Neural progenitor cell (in vitro differentiated cells): Measurements from ENCODE around the gene SAMD4B. TPM values are rescaled to one million over a fixed set of nuclear protein-coding genes. Genes with fewer than 3 reads are reported as not detected.
A peak's percentile ranks its signal among the peaks of the same experiment; 100 is the strongest.

Experiments
- DNase-seq: peaks from one replicate; pipeline ENCODE4 v3.0.0-alpha.2; 2016; ENCODE audit warnings: low spot score
- H2AFZ ChIP-seq: fragments of 200-600 bp; sonication (generic); replicated peaks from 2 replicates; pipeline ENCODE4 v1.6.1; 2016; ENCODE audit warnings: antibody characterized with exemption
- H3F3A ChIP-seq: fragments of 200-600 bp; sonication (generic); 2 replicates; pipeline ENCODE4 v1.6.1; 2016; ENCODE audit warnings: antibody characterized with exemption, low read depth
- H3K27ac ChIP-seq: fragments of 200-600 bp; sonication (generic); 2 replicates; pipeline ENCODE4 v1.5.1; 2016; ENCODE audit warnings: mild to moderate bottlenecking
- H3K27me3 ChIP-seq: fragments of 200-600 bp; sonication (generic); 2 replicates; pipeline ENCODE4 v1.6.1; 2016; ENCODE audit warnings: mild to moderate bottlenecking, moderate library complexity
- H3K36me3 ChIP-seq: fragments of 200-600 bp; sonication (generic); 2 replicates; pipeline ENCODE4 v1.5.1; 2016
- H3K4me1 ChIP-seq: fragments of 200-600 bp; sonication (generic); 2 replicates; pipeline ENCODE4 v1.6.1; 2016; ENCODE audit warnings: mixed run types
- H3K4me2 ChIP-seq: fragments of 200-600 bp; sonication (generic); 2 replicates; pipeline ENCODE4 v1.6.1; 2016
- H3K4me3 ChIP-seq: fragments of 200-600 bp; sonication (generic); 2 replicates; pipeline ENCODE4 v1.5.1; 2016
- H3K79me2 ChIP-seq: fragments of 200-600 bp; sonication (generic); 2 replicates; pipeline ENCODE4 v1.6.1; 2016; ENCODE audit warnings: low read depth
- H3K9ac ChIP-seq: fragments of 200-600 bp; sonication (generic); 2 replicates; pipeline ENCODE4 v1.6.1; 2016
- H3K9me3 ChIP-seq: fragments of 200-600 bp; sonication (generic); 2 replicates; pipeline ENCODE4 v1.5.1; 2016; ENCODE audit warnings: low read depth
- H4K20me1 ChIP-seq: fragments of 200-600 bp; sonication (generic); 2 replicates; pipeline ENCODE4 v1.6.1; 2016; ENCODE audit warnings: low read depth
- H3K27ac Mint-ChIP-seq: 3 replicates; pipeline ENCODE4 v1.8.0; 2021; ENCODE audit warnings: mixed read lengths
- H3K27me3 Mint-ChIP-seq: 2 replicates; pipeline ENCODE4 v1.8.0; 2022; ENCODE audit warnings: low read depth, mild to moderate bottlenecking, inconsistent platforms, moderate library complexity, mixed read lengths; ENCODE audit not compliant: insufficient read depth
- H3K36me3 Mint-ChIP-seq: 3 replicates; pipeline ENCODE4 v1.8.0; 2021; ENCODE audit warnings: mixed read lengths
- H3K4me1 Mint-ChIP-seq: 3 replicates; pipeline ENCODE4 v1.8.0; 2021; ENCODE audit warnings: mixed read lengths
- H3K4me3 Mint-ChIP-seq: 3 replicates; pipeline ENCODE4 v1.8.0; 2021; ENCODE audit warnings: mild to moderate bottlenecking, moderate library complexity, mixed read lengths
- H3K9me3 Mint-ChIP-seq: 3 replicates; pipeline ENCODE4 v1.8.0; 2020; ENCODE audit warnings: mixed read lengths
- EZH2 ChIP-seq: fragments of 200-600 bp; sonication (generic); IDR thresholded peaks from 2 replicates; pipeline ENCODE4 v1.6.1; 2017; ENCODE audit warnings: antibody characterized with exemption, mild to moderate bottlenecking, moderate library complexity
- EZH2phosphoT487 ChIP-seq: fragments of 200-600 bp; sonication (generic); IDR thresholded peaks from 2 replicates; pipeline ENCODE4 v1.6.1; 2017; ENCODE audit warnings: antibody characterized with exemption
- total RNA-seq: library from RNA; depleted of rRNA; stranded (reverse); fragments of >200 nt; gene quantifications from 2 replicates; pipeline ENCODE4 v1.2.3, GENCODE V29; 2015; ENCODE audit warnings: low replicate concordance
- TF ChIP-seq, protein P1 (sequence below): fragments of 200-600 bp; sonication (generic); IDR thresholded peaks from 2 replicates; pipeline ENCODE4 v1.5.1; 2017; ENCODE audit warnings: antibody characterized with exemption, mild to moderate bottlenecking

SAMD4B gene
- total RNA-seq, 1 donor from 2014 or later, result 32.8 TPM

DNA sequence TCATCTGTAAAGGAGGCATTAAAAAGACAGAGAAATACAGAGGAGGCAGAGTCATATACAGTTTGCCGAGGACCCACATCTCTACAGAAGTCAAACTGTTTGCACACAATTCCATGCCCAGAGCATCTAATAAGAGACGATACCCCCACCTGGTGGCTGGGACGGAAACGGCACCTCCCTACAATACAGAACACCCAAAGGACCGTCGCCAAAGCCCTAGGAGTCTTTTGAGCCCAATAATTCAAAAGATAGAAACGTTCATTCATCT, 69.5 kb downstream of the SAMD4B start:
- peak overlapping the region; percentile 99 for H3K27ac Mint-ChIP-seq
- H4K20me1 ChIP-seq, result peaks cover 37% of the 10 kb centered on the region
- H3K9ac ChIP-seq, result no peak overlapping the region

DNA sequence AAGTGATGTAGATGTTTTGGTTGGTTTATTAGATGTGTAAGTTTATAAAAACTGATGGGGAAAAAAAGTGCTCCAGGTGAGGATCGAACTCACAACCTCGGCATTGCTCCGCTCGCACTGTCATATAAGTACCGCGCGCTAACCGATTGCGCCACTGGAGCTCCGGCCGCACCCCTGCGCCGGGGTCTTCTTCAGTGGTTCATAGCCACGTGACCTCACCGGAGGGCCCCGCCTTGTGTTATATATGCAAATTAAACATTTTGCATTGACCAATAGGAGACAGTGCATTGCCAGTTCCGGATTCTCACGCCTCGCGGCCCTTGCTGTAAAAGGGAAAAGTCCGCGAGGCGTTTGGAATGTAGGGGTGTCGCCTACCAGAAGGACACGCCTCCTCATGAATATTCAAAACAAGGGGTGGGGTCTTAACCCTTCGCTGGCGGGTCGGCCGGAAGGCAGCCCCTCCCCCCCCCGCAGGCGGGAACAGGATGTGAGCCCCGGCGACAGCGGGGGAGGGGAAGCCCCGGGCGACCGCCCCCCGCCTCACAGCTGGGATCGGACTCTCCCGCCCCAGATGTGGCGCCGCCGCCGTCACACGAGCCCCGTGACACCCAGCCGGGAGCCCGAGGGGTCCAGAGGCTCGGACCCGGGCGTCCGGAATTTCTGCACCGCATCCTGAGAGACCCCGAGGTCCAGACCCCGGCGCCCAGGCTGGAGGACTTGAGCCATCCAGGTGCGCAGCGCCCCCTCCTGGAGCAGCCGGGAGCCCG, 70.1 kb downstream of the SAMD4B start, which contains the start of gene PLEKHG2:
PLEKHG2 (plus strand) TSS at position 570 of the 767 bp plus-strand sequence. CDS start 1,418 bp downstream, outside the sequence.
- no peak within 1 kb of the TSS for H2AFZ ChIP-seq
- DNase-seq, result peak; percentile 100
- H4K20me1 ChIP-seq, result peaks cover 40% of the 10 kb centered on the region
- no peaks in the 10 kb centered on the region for H3K9me3 ChIP-seq
- Mint-ChIP-seq H3K4me1 (peaks cover 49% of the 10 kb centered on the region), H3K27me3 (peaks cover 24% of the 10 kb centered on the region), H3K27ac (peak within 1 kb of the TSS; percentile 99), H3K4me3 (peak within 1 kb of the TSS; percentile 99), H3K36me3 (peaks cover 10% of the 10 kb centered on the region), H3K9me3 (peaks cover 4% of the 10 kb centered on the region)
- no peaks in the 10 kb centered on the region for H3K36me3 ChIP-seq
- TF ChIP-seq EZH2phosphoT487 (no peak), EZH2 (no peak)
- TF ChIP-seq, protein P1, sequence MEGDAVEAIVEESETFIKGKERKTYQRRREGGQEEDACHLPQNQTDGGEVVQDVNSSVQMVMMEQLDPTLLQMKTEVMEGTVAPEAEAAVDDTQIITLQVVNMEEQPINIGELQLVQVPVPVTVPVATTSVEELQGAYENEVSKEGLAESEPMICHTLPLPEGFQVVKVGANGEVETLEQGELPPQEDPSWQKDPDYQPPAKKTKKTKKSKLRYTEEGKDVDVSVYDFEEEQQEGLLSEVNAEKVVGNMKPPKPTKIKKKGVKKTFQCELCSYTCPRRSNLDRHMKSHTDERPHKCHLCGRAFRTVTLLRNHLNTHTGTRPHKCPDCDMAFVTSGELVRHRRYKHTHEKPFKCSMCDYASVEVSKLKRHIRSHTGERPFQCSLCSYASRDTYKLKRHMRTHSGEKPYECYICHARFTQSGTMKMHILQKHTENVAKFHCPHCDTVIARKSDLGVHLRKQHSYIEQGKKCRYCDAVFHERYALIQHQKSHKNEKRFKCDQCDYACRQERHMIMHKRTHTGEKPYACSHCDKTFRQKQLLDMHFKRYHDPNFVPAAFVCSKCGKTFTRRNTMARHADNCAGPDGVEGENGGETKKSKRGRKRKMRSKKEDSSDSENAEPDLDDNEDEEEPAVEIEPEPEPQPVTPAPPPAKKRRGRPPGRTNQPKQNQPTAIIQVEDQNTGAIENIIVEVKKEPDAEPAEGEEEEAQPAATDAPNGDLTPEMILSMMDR, result peak; percentile 95
- H3K27me3 ChIP-seq, result peaks cover 17% of the 10 kb centered on the region
- peaks cover 41% of the 10 kb centered on the region for H3K79me2 ChIP-seq
- peak within 1 kb of the TSS; percentile 79 for H3K9ac ChIP-seq
- peak within 1 kb of the TSS; percentile 86 for H3K4me2 ChIP-seq
- peaks cover 42% of the 10 kb centered on the region for H3F3A ChIP-seq
- peak within 1 kb of the TSS; percentile 98 for H3K4me3 ChIP-seq
- peak within 1 kb of the TSS; percentile 82 for H3K27ac ChIP-seq
- H3K4me1 ChIP-seq, result peaks cover 22% of the 10 kb centered on the region

More for the DNA sequence above, 69.5 kb downstream of the SAMD4B start:
- peak overlapping the region; percentile 57 for H3K4me3 ChIP-seq
- Mint-ChIP-seq H3K9me3 (peaks cover 4% of the 10 kb centered on the region), H3K4me1 (peaks cover 46% of the 10 kb centered on the region), H3K27me3 (peaks cover 28% of the 10 kb centered on the region), H3K36me3 (peaks cover 10% of the 10 kb centered on the region), H3K4me3 (peak overlapping the region; percentile 99)
- peaks cover 22% of the 10 kb centered on the region for H3K27me3 ChIP-seq
- H3F3A ChIP-seq, result peaks cover 42% of the 10 kb centered on the region
- no peaks in the 10 kb centered on the region for H3K9me3 ChIP-seq
- peaks cover 38% of the 10 kb centered on the region for H3K79me2 ChIP-seq
- peak overlapping the region; percentile 40 for H3K4me2 ChIP-seq
- peaks cover 23% of the 10 kb centered on the region for H3K4me1 ChIP-seq
- TF ChIP-seq, protein P1, result peak; percentile 98
- TF ChIP-seq EZH2 (no peak), EZH2phosphoT487 (no peak)
- no peak overlapping the region for H3K27ac ChIP-seq
- peak; percentile 93 for DNase-seq
- H2AFZ ChIP-seq, result no peak overlapping the region
- H3K36me3 ChIP-seq, result no peaks in the 10 kb centered on the region

DNA sequence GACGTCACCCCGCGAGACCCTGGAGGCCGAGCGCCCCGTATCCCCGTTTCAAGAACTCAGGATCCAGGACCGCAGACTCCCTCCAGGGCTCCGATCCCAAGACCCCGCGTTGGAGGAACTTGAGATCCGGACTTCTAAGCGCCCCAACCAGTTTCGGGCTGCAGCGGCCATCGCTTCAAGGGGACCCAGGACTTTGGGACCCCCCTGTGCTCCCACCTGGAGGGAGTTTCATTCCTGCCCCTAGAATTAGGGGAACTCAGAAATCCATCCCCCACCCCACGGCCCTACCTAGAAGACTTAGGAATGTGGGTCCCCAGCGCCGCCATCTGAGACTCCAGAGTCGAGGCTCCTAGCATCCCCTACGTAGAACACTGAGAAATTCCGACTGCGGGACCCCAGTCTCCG, 70.6 kb downstream of the SAMD4B start:
- no peaks in the 10 kb centered on the region for H3K9me3 ChIP-seq
- TF ChIP-seq EZH2phosphoT487 (no peak), EZH2 (no peak)
- TF ChIP-seq, protein P1, result no peak
- peak overlapping the region; percentile 86 for H3K4me2 ChIP-seq
- no peak for DNase-seq
- Mint-ChIP-seq H3K9me3 (peaks cover 4% of the 10 kb centered on the region), H3K4me1 (peaks cover 51% of the 10 kb centered on the region), H3K27me3 (peaks cover 22% of the 10 kb centered on the region), H3K27ac (peak overlapping the region; percentile 83), H3K4me3 (peak overlapping the region; percentile 99), H3K36me3 (peaks cover 12% of the 10 kb centered on the region)
- peak overlapping the region; percentile 82 for H3K27ac ChIP-seq
- peaks cover 12% of the 10 kb centered on the region for H3K27me3 ChIP-seq
- no peak overlapping the region for H2AFZ ChIP-seq
- H3K9ac ChIP-seq, result peak overlapping the region; percentile 79
- H3K4me3 ChIP-seq, result peak overlapping the region; percentile 98
- H4K20me1 ChIP-seq, result peaks cover 41% of the 10 kb centered on the region
- H3F3A ChIP-seq, result peaks cover 41% of the 10 kb centered on the region
- no peaks in the 10 kb centered on the region for H3K36me3 ChIP-seq
- peaks cover 41% of the 10 kb centered on the region for H3K79me2 ChIP-seq
- H3K4me1 ChIP-seq, result peaks cover 20% of the 10 kb centered on the region
